SW 1271 (cell line): ENCODE results near the gene SMG5.
"Not testable (repeated sequence)": the region's sequence is repeated elsewhere in the genome, so short reads cannot be mapped to it uniquely, and the experiment has no call there.

Source experiments
- DNase-seq, 2 experiments: peaks; one replicate each; lab custom pipeline; 2025; lab: John Stamatoyannopoulos, UW

SMG5 gene

GRCh38 chr1:156282479-156283222, at the start of gene SMG5:
TSS of gene SMG5 (minus strand) at chr1:156282825. CDS start at chr1:156282680, 145 bp downstream.
- DNase-seq = peak; percentile 69 to 92

DNA sequence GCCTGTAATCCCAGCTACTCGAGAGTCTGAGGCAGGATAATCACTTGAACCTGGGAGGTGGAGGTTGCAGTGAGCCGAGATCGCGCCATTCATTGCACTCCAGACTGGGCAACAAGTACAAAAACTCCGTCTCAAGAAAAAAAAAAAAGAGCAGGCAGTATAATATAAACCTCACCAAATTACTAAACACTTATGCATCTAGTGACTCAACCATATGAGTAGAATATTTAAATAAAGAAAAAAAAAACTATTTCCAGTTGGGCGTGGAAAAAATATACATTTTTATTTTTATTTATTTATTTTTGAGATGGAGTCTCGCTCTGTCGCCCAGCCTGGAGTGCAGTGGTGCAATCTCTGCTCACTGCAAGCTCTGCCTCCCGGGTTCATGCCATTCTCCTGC, 40.6 kb upstream of the SMG5 start:
- not testable (repeated sequence) for DNase-seq

GRCh38 chr1:156320560-156320959, 37.9 kb upstream of the SMG5 start:
- no peak for DNase-seq

DNA sequence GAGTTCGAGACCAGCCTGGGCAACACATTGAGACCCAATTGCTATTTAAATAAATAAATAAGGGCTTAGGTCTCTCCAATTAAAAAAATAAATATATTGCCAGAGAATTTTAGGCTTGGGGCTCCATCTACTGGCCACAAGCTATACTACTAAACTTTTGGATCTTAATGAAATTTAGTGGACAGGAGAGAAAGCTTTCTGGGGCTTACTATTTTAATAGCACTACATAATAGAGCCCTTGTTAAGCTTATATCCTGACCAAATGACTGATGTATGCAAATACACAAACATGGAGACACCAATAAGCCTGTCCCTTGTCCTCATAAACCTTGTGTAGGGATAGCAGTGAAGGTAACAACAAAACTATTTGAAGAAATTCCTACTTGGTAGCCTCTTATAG, 37.0 kb upstream of the SMG5 start:
- DNase-seq = peak in 1 of 2 experiments; percentile 15

GRCh38 chr1:156316909-156317308, 34.3 kb upstream of the SMG5 start:
- DNase-seq = no peak

DNA sequence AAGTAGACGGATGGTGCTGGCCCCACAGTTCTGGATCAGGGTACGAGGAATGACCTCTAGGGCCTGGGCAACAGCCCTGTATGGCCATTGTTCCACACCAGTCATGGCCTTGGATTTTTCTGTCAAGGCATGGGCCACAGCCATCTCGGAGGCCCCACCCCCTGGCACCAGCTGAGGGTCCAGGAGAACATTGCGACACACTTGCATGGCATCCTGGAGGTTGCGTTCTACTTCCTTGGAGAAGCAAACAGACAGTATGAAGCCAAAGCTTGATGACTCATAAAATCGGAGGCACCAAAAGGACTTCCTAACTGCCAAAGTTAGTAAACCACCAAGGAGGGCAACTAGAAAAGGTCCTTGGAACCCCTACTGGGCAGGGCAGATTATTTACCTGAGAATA, 28.3 kb upstream of the SMG5 start:
- no peak for DNase-seq

- no peak for DNase-seq
Observed at GRCh38 chr1:156308078-156308477, 25.5 kb upstream of the SMG5 start.

DNA sequence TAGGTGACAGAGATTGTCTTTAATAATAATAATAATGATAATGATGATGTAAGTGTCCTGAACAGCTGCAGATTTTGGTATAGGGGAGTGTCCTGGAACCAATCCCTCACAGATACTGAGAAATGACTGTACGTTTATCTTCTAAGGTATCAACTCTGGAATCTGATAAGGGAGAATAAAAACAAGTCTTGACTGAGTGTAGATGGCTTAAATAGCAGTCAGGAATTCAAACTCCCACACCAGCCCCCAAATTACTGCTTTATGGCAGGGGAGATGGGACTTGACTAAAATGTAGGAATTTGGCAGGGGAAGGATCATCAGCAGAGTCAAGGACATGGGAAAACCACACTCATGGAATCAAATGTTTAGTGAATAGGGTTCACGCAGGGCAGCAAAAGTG, 22.6 kb upstream of the SMG5 start:
- no peak for DNase-seq

DNA sequence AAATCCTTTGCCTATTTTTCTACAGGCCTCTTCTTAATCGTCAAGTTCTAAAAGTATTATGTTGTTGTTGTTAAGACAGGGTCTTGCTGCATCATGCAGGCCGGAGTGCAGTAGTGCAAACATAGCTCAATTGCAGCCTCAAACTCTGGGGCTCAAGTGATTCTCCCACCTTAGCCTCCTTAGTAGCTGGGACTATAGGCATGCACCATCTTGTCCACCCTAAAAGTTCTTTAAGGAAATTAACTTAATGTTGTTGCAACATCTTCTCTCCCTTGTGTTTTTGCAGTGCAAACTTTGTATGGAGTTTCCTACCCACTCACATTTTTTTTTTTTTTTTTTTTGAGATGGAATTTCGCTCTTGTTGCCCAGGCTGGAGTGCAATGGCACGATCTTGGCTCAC, 20.6 kb upstream of the SMG5 start:
- DNase-seq = no peak

DNA sequence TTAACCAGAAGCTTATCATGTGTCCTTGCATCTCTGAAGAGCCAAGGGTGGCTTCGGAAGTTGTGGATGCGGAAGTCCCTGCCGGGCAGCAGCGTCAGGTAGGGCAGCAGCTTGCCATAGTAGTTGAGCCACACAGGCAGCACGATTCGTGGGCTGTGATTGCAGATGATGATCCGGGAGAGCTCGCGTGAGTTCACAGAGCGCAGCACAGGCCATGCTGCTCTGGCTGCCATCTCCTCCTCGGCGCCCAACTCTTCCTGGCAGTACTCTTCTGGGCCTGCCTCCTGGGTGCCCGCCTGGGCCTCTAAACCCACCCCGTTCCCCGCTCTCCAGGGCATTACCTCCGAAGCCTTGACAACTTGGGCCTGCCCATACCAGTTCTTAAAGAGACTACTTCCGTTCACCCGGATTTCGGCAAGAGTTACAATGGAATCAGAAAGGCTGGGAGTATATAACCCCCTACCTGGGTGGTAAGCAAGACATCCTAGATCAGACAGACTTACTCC, 16.3 kb upstream of the SMG5 start, which contains the start of gene VHLL:
Gene VHLL, minus strand, starts transcription at position 456 of the 506 bp plus-strand sequence. Its CDS starts 118 bp downstream, at position 338.
- DNase-seq = no peak

GRCh38 chr1:156295391-156295947, 12.8 kb upstream of the SMG5 start, which contains the start of gene GLMP:
TSS of gene GLMP (minus strand) at chr1:156295679. CDS start at chr1:156295645, 34 bp downstream.
- peak in 1 of 2 experiments; percentile 45 for DNase-seq

- no peak for DNase-seq
Observed at GRCh38 chr1:156293895-156294294, 11.3 kb upstream of the SMG5 start.

GRCh38 chr1:156293098-156293434, 10.4 kb upstream of the SMG5 start:
- no peak for DNase-seq

- no peak for DNase-seq
Observed at GRCh38 chr1:156291226-156292061, 8.8 kb upstream of the SMG5 start.

DNA sequence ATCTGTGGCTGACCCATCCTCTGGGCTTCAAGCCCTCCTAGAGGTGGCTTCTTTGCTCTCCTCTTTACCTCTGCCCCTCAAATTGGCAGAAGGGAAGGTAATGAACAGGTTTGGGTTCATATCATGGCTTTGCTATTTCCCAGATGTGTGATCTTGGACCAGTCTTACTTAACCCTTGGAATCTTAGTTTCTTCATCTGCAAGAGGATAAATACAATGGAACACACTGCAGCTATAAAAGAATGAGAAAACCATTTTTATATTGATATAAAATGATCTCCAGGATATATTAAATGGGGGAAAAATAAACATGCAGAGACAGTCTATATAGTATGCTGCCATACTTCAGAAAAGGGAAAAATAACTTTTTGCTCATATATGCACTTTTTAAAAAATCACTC, 7.2 kb upstream of the SMG5 start:
- DNase-seq = no peak

DNA sequence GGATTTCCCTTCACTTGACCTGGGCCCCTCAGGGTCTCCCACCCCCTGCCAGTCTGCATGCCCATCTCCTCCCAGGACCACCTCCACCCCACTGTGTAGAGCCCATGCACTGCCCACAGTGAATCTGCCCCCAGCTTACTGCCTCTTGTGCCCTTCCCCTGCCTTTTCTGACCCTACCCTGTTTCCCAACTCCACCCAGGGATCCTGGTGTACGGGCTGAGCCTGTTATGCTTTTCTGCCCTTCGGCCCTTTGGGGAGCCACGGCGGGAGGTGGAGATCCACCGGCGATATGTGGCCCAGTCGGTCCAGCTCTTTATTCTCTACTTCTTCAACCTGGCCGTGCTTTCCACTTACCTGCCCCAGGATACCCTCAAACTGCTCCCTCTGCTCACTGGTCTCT, 3.4 kb upstream of the SMG5 start:
- DNase-seq = no peak

DNA sequence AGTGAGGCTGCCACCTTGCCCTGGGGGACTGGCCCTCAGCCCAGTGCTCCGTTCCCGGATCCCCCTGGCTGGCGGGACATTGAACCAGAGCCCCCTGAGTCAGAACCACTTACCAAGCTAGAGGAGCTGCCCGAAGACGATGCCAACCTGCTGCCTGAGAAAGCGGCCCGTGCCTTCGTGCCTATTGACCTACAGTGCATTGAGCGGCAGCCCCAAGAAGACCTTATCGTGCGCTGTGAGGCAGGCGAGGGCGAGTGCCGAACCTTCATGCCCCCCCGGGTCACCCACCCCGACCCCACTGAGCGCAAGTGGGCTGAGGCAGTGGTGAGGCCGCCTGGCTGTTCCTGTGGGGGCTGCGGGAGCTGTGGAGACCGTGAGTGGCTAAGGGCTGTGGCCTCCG, 2.8 kb upstream of the SMG5 start:
- DNase-seq = no peak

- no peak for DNase-seq
Observed at GRCh38 chr1:156284757-156285156, 2.1 kb upstream of the SMG5 start.

- DNase-seq = no peak
Observed at GRCh38 chr1:156284112-156284511, 1.5 kb upstream of the SMG5 start, which contains the start of gene TMEM79. TSS of gene TMEM79 (plus strand) at chr1:156284325. CDS start at chr1:156285227, 902 bp downstream.

- DNase-seq = no peak
Observed at GRCh38 chr1:156283521-156283920, 896 bp upstream of the SMG5 start.

- peak in 1 of 2 experiments; percentile 34 for DNase-seq
Observed at GRCh38 chr1:156281693-156282478, 739 bp downstream of the SMG5 start.

DNA sequence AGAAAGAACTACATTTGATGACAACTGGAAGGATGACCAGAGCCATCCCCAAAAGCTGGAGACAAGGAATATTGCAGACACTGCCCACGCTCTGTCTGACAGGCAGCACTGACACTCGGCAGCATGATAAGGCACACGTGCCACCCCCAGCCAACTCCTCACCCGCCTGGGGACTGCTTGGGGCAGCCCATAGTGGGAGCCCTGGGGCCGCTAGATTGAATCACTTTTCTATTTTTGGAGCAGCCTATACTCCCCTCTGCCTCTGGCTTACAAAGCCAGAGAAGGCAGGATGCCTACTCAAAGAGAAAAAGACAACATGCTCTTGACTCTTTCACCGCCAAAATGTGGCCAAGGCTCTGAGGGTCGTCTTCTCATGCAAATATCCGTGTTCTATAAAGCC, 1.3 kb downstream of the SMG5 start:
- DNase-seq = no peak
